ENCODE data around the gene RELB.

DNA sequence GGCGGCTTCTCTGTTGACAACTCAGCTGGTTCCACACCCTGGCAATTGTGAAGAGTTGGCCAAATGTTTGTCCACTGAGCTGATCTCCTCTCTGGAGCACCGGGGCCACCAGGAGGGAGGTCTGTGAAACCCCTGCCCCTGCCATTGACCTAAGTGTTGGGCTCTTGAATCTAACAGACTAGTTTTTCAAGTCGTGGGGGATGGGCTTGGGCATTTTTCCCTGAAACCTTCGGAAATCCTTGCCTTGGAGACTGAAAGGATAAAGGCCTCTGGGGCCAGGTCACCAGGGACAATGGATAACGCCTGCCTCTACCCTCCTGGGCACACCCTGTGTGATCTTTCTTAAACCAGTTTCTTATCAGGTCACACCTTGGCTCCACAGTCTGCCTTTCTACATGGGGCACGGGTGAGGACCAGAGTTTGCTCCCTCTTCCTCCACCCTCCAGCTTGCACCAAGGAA is 78.7 kb downstream of the RELB start:
- TF ChIP-seq, protein P1, sequence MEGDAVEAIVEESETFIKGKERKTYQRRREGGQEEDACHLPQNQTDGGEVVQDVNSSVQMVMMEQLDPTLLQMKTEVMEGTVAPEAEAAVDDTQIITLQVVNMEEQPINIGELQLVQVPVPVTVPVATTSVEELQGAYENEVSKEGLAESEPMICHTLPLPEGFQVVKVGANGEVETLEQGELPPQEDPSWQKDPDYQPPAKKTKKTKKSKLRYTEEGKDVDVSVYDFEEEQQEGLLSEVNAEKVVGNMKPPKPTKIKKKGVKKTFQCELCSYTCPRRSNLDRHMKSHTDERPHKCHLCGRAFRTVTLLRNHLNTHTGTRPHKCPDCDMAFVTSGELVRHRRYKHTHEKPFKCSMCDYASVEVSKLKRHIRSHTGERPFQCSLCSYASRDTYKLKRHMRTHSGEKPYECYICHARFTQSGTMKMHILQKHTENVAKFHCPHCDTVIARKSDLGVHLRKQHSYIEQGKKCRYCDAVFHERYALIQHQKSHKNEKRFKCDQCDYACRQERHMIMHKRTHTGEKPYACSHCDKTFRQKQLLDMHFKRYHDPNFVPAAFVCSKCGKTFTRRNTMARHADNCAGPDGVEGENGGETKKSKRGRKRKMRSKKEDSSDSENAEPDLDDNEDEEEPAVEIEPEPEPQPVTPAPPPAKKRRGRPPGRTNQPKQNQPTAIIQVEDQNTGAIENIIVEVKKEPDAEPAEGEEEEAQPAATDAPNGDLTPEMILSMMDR (IDR thresholded peaks at IDR 0.05; ENCODE audit: insufficient read depth, low read length, poor library complexity, severe bottlenecking): no peak
- no peak for TF ChIP-seq EZH2phosphoT487 (conservative IDR thresholded peaks at IDR 0.05; ENCODE audit: low read length)
